Measurements from ENCODE around the gene SLC5A12.

SLC5A12 gene

DNA sequence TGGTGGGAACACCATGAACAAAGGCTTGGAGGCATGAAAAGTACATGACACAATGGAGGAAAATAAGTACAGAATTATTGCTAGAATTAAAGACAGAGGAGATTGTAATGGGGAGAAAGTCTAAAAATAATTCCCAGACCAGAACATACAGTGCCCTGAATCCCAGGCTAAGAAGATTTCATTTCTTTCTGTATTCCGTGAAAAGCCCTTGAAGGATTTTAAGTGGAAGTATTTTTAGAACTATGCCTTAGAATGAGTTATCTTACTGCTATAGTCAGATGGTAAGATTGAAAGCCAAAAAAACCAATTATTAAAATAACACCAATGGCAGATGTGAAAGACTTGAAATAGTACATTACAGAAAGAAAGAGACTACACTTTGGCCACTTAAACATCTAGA lies 36.1 kb upstream of the SLC5A12 start:
- no peaks in the 10 kb centered on the region for H3K9me3 ChIP-seq (ENCODE audit: low read depth, low read length)
- no peak overlapping the region for H3K9ac ChIP-seq (ENCODE audit: insufficient read length)
- no peak for DNase-seq (ENCODE audit: low read depth, low spot score)
- TF ChIP-seq EZH2 (IDR thresholded peaks at IDR 0.05) (no peak), FOXP2 (optimal IDR thresholded peaks at IDR 0.05; ENCODE audit: control extremely low read depth, extremely low read length, insufficient read depth) (no peak), POLR2AphosphoS5 (IDR thresholded peaks at IDR 0.05; ENCODE audit: borderline replicate concordance, low read depth, low read length) (no peak)
- no peak overlapping the region for H3K4me3 ChIP-seq
- H3K36me3 ChIP-seq (ENCODE audit: insufficient read depth, low read length) = no peaks in the 10 kb centered on the region
- H3K27ac ChIP-seq = no peak overlapping the region

DNA sequence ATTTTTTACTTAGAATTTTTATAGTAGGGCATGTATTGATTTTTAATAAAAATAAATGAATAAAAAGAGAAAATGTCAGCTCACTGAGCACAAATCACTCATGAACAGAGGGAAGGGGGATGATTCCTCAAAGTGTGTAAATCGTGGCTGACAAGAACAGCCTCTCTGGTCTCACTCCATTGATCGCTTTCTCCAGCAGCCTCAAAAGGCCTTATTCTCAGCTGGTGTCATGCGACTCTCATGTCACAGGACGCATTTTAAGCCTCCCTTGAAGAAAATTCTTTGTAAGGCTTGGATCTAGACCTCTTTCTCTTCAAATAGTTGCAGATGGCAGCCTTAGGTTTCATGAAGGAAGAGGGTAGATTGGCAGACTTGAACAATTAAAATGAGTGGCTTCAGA lies 33.9 kb upstream of the SLC5A12 start:
- H3K4me3 ChIP-seq = no peak overlapping the region
- no peak for DNase-seq (ENCODE audit: low read depth, low spot score)
- H3K36me3 ChIP-seq (ENCODE audit: insufficient read depth, low read length) = no peaks in the 10 kb centered on the region
- no peak overlapping the region for H3K27ac ChIP-seq
- H3K9ac ChIP-seq (ENCODE audit: insufficient read length) = no peak overlapping the region
- no peaks in the 10 kb centered on the region for H3K9me3 ChIP-seq (ENCODE audit: low read depth, low read length)
- no peak for TF ChIP-seq EZH2 (IDR thresholded peaks at IDR 0.05)
- TF ChIP-seq FOXP2 (optimal IDR thresholded peaks at IDR 0.05; ENCODE audit: control extremely low read depth, extremely low read length, insufficient read depth) = no peak
- no peak for TF ChIP-seq POLR2AphosphoS5 (IDR thresholded peaks at IDR 0.05; ENCODE audit: borderline replicate concordance, low read depth, low read length)

DNA sequence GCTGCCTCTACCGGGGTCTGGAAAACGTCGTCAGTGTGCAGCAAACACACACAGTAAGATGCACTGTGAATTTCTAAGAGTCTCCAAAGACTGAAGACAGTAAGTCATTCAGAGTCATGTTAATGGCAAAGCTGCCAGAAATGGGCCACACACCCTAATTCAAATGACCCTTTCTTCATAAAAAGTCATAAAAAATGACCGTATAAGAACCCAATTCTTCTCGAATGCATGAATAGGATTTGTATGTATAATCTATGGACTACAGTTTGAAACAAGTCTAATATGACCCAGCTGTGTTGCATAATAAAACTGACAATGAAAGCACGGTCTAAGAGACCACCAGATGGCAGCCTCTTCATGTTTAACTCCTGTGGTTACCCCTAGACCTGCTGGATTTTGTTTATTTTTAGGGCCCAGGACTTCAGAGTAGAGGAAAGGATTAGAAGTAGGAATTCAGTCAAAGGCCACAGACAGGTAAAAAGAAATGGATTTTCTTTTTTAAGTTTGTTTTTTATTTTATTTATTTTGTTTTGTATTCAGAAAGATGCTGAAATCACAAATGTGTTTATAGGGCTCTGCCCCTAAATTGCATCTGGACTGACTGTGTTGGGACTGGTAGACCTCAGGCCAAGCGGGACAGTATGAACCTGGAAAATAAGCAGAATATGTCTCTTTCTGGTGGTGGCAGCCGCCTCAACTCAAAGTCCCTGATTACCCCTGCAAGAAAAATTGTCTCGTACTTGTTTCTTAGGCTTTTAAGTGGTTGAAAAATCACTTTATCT lies 32.1 kb upstream of the SLC5A12 start:
- Histone ChIP-seq H3K4me3 (no peak overlapping the region), H3K36me3 (ENCODE audit: insufficient read depth, low read length) (no peaks in the 10 kb centered on the region), H3K9me3 (ENCODE audit: low read depth, low read length) (no peaks in the 10 kb centered on the region), H3K9ac (ENCODE audit: insufficient read length) (no peak overlapping the region), H3K27ac (no peak overlapping the region)
- DNase-seq (ENCODE audit: low read depth, low spot score) = peak; percentile 40
- TF ChIP-seq EZH2 (IDR thresholded peaks at IDR 0.05) (no peak), POLR2AphosphoS5 (IDR thresholded peaks at IDR 0.05; ENCODE audit: borderline replicate concordance, low read depth, low read length) (no peak), FOXP2 (optimal IDR thresholded peaks at IDR 0.05; ENCODE audit: control extremely low read depth, extremely low read length, insufficient read depth) (no peak)

GRCh38 chr11:26749927-26750326 lies 28.1 kb upstream of the SLC5A12 start:
- Histone ChIP-seq H3K27ac (no peak overlapping the region), H3K9me3 (ENCODE audit: low read depth, low read length) (no peaks in the 10 kb centered on the region), H3K4me3 (no peak overlapping the region), H3K36me3 (ENCODE audit: insufficient read depth, low read length) (no peaks in the 10 kb centered on the region), H3K9ac (ENCODE audit: insufficient read length) (no peak overlapping the region)
- no peak for TF ChIP-seq EZH2 (IDR thresholded peaks at IDR 0.05)
- TF ChIP-seq FOXP2 (optimal IDR thresholded peaks at IDR 0.05; ENCODE audit: control extremely low read depth, extremely low read length, insufficient read depth) = no peak
- TF ChIP-seq POLR2AphosphoS5 (IDR thresholded peaks at IDR 0.05; ENCODE audit: borderline replicate concordance, low read depth, low read length) = no peak
- no peak for DNase-seq (ENCODE audit: low read depth, low spot score)

GRCh38 chr11:26743622-26744021 lies 21.8 kb upstream of the SLC5A12 start:
- no peak overlapping the region for H3K9ac ChIP-seq (ENCODE audit: insufficient read length)
- H3K36me3 ChIP-seq (ENCODE audit: insufficient read depth, low read length) = no peaks in the 10 kb centered on the region
- DNase-seq (ENCODE audit: low read depth, low spot score) = no peak
- no peak overlapping the region for H3K4me3 ChIP-seq
- H3K9me3 ChIP-seq (ENCODE audit: low read depth, low read length) = no peaks in the 10 kb centered on the region
- no peak for TF ChIP-seq EZH2 (IDR thresholded peaks at IDR 0.05)
- TF ChIP-seq FOXP2 (optimal IDR thresholded peaks at IDR 0.05; ENCODE audit: control extremely low read depth, extremely low read length, insufficient read depth) = no peak
- TF ChIP-seq POLR2AphosphoS5 (IDR thresholded peaks at IDR 0.05; ENCODE audit: borderline replicate concordance, low read depth, low read length) = no peak
- H3K27ac ChIP-seq = no peak overlapping the region

DNA sequence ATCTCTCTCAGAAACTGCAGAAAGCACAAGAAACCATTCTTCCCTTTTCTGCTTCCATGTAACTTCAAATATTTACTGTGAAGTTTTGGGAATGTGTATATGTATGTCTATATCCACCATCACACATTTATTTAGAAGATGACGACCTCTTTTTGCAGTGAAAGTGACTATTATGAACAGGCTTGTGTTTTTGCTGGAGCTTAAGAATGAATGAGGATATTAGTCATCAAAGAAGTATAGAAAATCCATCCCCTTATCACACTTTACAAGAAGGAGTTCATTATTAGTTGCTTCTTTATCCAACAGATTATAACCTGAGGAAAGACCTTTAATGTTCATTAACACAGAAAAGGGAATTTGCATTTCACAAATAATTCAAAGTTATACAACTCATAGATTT lies 21.1 kb upstream of the SLC5A12 start:
- Histone ChIP-seq H3K9ac (ENCODE audit: insufficient read length) (no peak overlapping the region), H3K4me3 (no peak overlapping the region), H3K27ac (no peak overlapping the region), H3K36me3 (ENCODE audit: insufficient read depth, low read length) (no peaks in the 10 kb centered on the region), H3K9me3 (ENCODE audit: low read depth, low read length) (no peaks in the 10 kb centered on the region)
- TF ChIP-seq POLR2AphosphoS5 (IDR thresholded peaks at IDR 0.05; ENCODE audit: borderline replicate concordance, low read depth, low read length) (no peak), FOXP2 (optimal IDR thresholded peaks at IDR 0.05; ENCODE audit: control extremely low read depth, extremely low read length, insufficient read depth) (no peak), EZH2 (IDR thresholded peaks at IDR 0.05) (no peak)
- no peak for DNase-seq (ENCODE audit: low read depth, low spot score)

GRCh38 chr11:26741036-26741435 lies 19.2 kb upstream of the SLC5A12 start:
- H3K9me3 ChIP-seq (ENCODE audit: low read depth, low read length) = no peaks in the 10 kb centered on the region
- H3K4me3 ChIP-seq = no peak overlapping the region
- H3K27ac ChIP-seq = no peak overlapping the region
- no peak for DNase-seq (ENCODE audit: low read depth, low spot score)
- no peaks in the 10 kb centered on the region for H3K36me3 ChIP-seq (ENCODE audit: insufficient read depth, low read length)
- TF ChIP-seq EZH2 (IDR thresholded peaks at IDR 0.05) (no peak), POLR2AphosphoS5 (IDR thresholded peaks at IDR 0.05; ENCODE audit: borderline replicate concordance, low read depth, low read length) (no peak)
- no peak overlapping the region for H3K9ac ChIP-seq (ENCODE audit: insufficient read length)

GRCh38 chr11:26739366-26740073 lies 17.7 kb upstream of the SLC5A12 start:
- Histone ChIP-seq H3K9me3 (ENCODE audit: low read depth, low read length) (no peaks in the 10 kb centered on the region), H3K36me3 (ENCODE audit: insufficient read depth, low read length) (no peaks in the 10 kb centered on the region), H3K9ac (ENCODE audit: insufficient read length) (no peak overlapping the region), H3K27ac (no peak overlapping the region), H3K4me3 (no peak overlapping the region)
- TF ChIP-seq POLR2AphosphoS5 (IDR thresholded peaks at IDR 0.05; ENCODE audit: borderline replicate concordance, low read depth, low read length) (no peak), EZH2 (IDR thresholded peaks at IDR 0.05) (no peak), FOXP2 (optimal IDR thresholded peaks at IDR 0.05; ENCODE audit: control extremely low read depth, extremely low read length, insufficient read depth) (no peak)
- no peak for DNase-seq (ENCODE audit: low read depth, low spot score)

All from SK-N-MC (cell line).